GM23338 (cell line): Measurements from ENCODE around the gene MAP2K4. TPM values are rescaled to one million over a fixed set of nuclear protein-coding genes. Genes with fewer than 3 reads are reported as not detected.

Experiments
- CREB1 ChIP-seq: fragments of 250-450 bp; sonication (Bioruptor Pico); IDR thresholded peaks from 2 replicates; pipeline ENCODE4 v1.5.0; 2020; ENCODE audit warnings: low read depth, mild to moderate bottlenecking, moderate library complexity
- EZH2 ChIP-seq: fragments of 200-600 bp; sonication (generic); IDR thresholded peaks from one replicate; pipeline ENCODE4 v1.8.0; 2017; ENCODE audit warnings: antibody characterized with exemption, mild to moderate bottlenecking, low read depth; ENCODE audit not compliant: unreplicated experiment
- NANOG ChIP-seq: IDR thresholded peaks from 2 replicates; pipeline ENCODE4 v1.6.1; 2016; ENCODE audit warnings: antibody characterized with exemption, borderline replicate concordance
- POLR2AphosphoS5 ChIP-seq: IDR thresholded peaks from 2 replicates; pipeline ENCODE4 v1.6.1; 2016; ENCODE audit warnings: antibody characterized with exemption, low read depth
- STAT1 ChIP-seq: IDR thresholded peaks from one replicate; pipeline ENCODE4 v1.6.1; 2016; ENCODE audit warnings: antibody characterized with exemption; ENCODE audit not compliant: unreplicated experiment
- polyA plus RNA-seq: library from polyadenylated mRNA; unstranded; fragments of >200 nt; fragmentation: Nextera tagmentation; extraction: Ambion mirVana; gene quantifications from 2 replicates; pipeline ENCODE4 v1.2.1, GENCODE V29; 2016
- total RNA-seq: library from RNA; depleted of rRNA; stranded (reverse); fragments of >200 nt; shearing (Covaris generic); gene quantifications from 2 replicates; pipeline ENCODE4 v1.2.3, GENCODE V29; 2014
- TF ChIP-seq, protein P1 (sequence below): fragments of 250-450 bp; sonication (Bioruptor Pico); IDR thresholded peaks from 2 replicates; pipeline ENCODE4 v1.5.0; 2020; ENCODE audit warnings: mild to moderate bottlenecking, moderate library complexity
- TF ChIP-seq, protein P2 (sequence below): IDR thresholded peaks from one replicate; pipeline ENCODE4 v1.6.1; 2018; ENCODE audit warnings: antibody characterized with exemption; ENCODE audit not compliant: unreplicated experiment
- TF ChIP-seq, protein P3 (sequence below): IDR thresholded peaks from 2 replicates; pipeline ENCODE4 v1.6.1; 2016; ENCODE audit warnings: antibody characterized with exemption

Gene MAP2K4
- total and polyA plus RNA-seq, 2 experiments from 2014 or later: 25.3 to 36.4 TPM

DNA sequence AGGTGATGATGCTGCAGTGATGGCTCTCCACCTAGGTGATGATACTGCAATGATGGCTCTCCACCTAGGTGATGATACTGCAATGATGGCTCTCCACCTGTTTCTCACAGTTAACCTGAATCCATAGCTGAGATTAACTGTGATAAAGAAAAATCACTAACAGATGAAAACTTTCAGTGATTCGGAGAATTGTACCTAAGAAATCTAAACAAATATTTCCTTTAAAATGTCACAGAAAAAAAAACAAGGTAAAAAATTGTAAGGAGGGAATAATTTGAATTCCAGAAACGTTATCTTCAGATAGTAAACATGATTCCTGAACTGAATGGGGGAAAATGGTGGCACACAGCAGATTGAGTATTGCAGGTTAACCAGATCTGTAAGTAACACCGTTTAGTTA, 113.4 kb downstream of the MAP2K4 start (continued):
- TF ChIP-seq, protein P1, sequence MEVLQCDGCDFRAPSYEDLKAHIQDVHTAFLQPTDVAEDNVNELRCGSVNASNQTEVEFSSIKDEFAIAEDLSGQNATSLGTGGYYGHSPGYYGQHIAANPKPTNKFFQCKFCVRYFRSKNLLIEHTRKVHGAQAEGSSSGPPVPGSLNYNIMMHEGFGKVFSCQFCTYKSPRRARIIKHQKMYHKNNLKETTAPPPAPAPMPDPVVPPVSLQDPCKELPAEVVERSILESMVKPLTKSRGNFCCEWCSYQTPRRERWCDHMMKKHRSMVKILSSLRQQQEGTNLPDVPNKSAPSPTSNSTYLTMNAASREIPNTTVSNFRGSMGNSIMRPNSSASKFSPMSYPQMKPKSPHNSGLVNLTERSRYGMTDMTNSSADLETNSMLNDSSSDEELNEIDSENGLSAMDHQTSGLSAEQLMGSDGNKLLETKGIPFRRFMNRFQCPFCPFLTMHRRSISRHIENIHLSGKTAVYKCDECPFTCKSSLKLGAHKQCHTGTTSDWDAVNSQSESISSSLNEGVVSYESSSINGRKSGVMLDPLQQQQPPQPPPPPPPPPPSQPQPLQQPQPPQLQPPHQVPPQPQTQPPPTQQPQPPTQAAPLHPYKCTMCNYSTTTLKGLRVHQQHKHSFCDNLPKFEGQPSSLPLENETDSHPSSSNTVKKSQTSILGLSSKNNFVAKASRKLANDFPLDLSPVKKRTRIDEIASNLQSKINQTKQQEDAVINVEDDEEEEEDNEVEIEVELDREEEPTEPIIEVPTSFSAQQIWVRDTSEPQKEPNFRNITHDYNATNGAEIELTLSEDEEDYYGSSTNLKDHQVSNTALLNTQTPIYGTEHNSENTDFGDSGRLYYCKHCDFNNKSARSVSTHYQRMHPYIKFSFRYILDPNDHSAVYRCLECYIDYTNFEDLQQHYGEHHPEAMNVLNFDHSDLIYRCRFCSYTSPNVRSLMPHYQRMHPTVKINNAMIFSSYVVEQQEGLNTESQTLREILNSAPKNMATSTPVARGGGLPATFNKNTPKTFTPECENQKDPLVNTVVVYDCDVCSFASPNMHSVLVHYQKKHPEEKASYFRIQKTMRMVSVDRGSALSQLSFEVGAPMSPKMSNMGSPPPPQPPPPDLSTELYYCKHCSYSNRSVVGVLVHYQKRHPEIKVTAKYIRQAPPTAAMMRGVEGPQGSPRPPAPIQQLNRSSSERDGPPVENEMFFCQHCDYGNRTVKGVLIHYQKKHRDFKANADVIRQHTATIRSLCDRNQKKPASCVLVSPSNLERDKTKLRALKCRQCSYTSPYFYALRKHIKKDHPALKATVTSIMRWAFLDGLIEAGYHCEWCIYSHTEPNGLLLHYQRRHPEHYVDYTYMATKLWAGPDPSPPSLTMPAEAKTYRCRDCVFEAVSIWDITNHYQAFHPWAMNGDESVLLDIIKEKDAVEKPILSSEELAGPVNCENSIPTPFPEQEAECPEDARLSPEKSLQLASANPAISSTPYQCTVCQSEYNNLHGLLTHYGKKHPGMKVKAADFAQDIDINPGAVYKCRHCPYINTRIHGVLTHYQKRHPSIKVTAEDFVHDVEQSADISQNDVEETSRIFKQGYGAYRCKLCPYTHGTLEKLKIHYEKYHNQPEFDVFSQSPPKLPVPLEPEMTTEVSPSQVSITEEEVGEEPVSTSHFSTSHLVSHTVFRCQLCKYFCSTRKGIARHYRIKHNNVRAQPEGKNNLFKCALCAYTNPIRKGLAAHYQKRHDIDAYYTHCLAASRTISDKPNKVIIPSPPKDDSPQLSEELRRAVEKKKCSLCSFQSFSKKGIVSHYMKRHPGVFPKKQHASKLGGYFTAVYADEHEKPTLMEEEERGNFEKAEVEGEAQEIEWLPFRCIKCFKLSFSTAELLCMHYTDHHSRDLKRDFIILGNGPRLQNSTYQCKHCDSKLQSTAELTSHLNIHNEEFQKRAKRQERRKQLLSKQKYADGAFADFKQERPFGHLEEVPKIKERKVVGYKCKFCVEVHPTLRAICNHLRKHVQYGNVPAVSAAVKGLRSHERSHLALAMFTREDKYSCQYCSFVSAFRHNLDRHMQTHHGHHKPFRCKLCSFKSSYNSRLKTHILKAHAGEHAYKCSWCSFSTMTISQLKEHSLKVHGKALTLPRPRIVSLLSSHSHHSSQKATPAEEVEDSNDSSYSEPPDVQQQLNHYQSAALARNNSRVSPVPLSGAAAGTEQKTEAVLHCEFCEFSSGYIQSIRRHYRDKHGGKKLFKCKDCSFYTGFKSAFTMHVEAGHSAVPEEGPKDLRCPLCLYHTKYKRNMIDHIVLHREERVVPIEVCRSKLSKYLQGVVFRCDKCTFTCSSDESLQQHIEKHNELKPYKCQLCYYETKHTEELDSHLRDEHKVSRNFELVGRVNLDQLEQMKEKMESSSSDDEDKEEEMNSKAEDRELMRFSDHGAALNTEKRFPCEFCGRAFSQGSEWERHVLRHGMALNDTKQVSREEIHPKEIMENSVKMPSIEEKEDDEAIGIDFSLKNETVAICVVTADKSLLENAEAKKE (CRISPR knock-in tag): no peak
- no peak for TF ChIP-seq CREB1 (CRISPR knock-in tag)
- no peak for TF ChIP-seq STAT1
- TF ChIP-seq EZH2: no peak
- TF ChIP-seq, protein P2, sequence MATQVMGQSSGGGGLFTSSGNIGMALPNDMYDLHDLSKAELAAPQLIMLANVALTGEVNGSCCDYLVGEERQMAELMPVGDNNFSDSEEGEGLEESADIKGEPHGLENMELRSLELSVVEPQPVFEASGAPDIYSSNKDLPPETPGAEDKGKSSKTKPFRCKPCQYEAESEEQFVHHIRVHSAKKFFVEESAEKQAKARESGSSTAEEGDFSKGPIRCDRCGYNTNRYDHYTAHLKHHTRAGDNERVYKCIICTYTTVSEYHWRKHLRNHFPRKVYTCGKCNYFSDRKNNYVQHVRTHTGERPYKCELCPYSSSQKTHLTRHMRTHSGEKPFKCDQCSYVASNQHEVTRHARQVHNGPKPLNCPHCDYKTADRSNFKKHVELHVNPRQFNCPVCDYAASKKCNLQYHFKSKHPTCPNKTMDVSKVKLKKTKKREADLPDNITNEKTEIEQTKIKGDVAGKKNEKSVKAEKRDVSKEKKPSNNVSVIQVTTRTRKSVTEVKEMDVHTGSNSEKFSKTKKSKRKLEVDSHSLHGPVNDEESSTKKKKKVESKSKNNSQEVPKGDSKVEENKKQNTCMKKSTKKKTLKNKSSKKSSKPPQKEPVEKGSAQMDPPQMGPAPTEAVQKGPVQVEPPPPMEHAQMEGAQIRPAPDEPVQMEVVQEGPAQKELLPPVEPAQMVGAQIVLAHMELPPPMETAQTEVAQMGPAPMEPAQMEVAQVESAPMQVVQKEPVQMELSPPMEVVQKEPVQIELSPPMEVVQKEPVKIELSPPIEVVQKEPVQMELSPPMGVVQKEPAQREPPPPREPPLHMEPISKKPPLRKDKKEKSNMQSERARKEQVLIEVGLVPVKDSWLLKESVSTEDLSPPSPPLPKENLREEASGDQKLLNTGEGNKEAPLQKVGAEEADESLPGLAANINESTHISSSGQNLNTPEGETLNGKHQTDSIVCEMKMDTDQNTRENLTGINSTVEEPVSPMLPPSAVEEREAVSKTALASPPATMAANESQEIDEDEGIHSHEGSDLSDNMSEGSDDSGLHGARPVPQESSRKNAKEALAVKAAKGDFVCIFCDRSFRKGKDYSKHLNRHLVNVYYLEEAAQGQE: no peak
- no peak for TF ChIP-seq NANOG
- TF ChIP-seq POLR2AphosphoS5: no peak
- TF ChIP-seq, protein P3, sequence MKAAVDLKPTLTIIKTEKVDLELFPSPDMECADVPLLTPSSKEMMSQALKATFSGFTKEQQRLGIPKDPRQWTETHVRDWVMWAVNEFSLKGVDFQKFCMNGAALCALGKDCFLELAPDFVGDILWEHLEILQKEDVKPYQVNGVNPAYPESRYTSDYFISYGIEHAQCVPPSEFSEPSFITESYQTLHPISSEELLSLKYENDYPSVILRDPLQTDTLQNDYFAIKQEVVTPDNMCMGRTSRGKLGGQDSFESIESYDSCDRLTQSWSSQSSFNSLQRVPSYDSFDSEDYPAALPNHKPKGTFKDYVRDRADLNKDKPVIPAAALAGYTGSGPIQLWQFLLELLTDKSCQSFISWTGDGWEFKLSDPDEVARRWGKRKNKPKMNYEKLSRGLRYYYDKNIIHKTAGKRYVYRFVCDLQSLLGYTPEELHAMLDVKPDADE: no peak
